ENCODE data around the gene USP47.

USP47 gene

DNA sequence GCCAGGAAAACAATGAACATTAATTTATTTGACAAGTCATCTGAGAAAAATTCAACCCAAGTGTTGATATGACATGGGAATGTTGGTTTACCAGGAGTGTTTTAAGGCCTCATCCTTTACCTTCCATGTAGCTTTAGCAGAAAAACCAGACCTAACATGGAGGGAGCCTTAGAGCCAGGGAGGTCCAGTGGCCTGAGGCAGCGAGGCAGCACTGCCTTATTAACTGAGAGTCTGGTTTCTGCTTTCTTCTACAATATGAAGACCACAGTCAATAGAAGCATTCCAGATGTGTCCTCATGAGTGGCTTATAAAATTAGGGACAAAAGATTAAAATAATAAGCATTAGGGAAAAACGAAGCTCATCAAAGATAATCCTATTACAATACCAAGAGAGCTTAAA is 105.1 kb downstream of the USP47 start:
- DNase-seq, result no peak

DNA sequence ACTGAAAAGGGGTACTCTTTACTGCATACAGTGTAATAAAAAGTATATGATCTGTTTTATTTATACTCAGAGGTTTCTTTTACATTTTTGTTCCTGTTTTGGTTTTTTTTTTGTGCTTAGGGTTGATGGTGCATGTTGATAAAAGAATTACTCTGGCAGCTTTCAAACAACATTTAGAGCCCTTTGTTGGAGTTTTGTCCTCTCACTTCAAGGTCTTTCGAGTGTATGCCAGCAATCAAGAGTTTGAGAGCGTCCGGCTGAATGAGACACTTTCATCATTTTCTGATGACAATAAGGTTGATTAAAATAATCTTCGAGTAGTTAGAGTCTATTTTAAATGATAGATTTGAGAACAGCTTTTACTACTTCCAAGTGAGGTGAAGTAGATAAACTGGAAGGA is 106.1 kb downstream of the USP47 start:
- no peak for DNase-seq

DNA sequence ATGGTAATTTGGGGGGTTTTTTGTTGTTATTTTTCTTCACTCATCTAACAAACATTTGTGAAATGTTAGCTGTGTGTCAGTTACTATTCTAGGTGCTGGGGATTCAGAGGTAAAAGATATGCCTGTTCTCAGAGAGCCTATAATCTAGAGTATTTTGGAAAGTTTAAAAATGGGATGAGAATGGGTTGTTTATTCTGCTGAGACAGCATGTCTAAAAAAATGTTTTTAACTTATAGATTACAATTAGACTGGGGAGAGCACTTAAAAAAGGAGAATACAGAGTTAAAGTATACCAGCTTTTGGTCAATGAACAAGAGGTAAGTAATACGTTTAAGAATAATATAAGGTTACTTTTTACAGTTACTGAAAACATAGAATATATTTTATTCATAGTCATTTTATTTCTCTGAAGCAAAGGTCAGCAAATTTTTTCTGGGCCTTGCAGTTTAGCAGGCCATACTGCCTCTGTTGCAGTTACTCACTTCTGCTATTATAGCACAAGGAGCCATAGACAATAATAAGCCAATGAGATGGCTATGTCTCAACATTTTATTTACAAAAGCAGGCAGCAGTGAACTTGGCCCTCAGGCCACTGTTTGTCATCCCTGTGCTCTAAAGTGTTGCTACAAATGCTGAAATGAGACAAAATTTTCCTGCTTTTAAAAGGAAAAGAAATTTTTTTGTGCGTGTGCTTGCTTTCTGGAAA is 106.6 kb downstream of the USP47 start:
- no peak for DNase-seq

DNA sequence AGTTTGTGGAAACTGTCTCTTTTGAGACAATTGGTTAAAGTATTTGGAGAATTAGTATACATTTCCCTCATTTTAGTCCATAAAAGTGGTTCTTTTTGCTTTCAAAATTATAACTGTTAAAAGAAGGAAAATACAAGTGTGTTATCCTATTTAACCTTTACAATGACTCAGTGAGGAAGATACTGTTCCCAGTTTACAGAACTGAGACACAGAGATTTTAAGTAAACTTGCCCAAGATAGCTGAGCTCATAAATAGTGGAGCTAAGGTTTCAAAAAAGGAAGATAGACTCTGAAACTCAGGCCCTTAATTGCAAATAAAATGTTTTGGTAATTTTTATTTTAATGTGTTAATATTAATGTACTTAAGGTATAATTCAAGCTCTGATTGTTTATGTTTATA is 107.7 kb downstream of the USP47 start:
- DNase-seq, result no peak

DNA sequence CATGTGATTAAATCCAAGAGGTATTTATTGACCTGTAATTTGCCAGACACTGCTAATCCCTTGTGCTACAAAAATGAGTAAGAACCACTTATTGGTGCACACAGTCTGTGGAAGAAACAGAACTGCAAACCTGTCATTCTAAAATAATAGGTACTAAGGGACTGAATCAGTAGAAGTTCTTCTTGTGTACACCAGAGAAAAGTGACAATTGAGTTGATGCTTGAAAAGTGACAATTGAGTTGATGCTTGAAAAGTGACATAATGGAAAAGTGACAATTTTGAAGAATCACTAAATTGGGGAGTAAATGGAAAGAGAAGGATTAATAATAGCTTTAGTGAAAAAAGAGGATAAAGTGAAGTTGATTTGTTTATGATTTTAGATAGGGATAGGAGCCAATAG is 110.3 kb downstream of the USP47 start:
- DNase-seq, result no peak

DNA sequence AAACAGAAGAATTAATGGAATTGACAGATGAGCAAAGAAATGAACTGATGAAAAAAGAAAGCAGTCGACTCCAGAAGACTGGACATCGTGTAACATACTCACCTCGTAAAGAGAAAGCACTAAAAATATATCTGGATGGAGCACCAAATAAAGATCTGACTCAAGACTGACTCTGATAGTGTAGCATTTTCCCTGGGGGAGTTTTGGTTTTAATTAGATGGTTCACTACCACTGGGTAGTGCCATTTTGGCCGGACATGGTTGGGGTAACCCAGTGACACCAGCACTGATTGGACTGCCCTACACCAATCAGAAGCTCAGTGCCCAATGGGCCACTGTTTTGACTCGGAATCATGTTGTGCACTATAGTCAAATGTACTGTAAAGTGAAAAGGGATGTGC is 114.2 kb downstream of the USP47 start:
- DNase-seq, result no peak

DNA sequence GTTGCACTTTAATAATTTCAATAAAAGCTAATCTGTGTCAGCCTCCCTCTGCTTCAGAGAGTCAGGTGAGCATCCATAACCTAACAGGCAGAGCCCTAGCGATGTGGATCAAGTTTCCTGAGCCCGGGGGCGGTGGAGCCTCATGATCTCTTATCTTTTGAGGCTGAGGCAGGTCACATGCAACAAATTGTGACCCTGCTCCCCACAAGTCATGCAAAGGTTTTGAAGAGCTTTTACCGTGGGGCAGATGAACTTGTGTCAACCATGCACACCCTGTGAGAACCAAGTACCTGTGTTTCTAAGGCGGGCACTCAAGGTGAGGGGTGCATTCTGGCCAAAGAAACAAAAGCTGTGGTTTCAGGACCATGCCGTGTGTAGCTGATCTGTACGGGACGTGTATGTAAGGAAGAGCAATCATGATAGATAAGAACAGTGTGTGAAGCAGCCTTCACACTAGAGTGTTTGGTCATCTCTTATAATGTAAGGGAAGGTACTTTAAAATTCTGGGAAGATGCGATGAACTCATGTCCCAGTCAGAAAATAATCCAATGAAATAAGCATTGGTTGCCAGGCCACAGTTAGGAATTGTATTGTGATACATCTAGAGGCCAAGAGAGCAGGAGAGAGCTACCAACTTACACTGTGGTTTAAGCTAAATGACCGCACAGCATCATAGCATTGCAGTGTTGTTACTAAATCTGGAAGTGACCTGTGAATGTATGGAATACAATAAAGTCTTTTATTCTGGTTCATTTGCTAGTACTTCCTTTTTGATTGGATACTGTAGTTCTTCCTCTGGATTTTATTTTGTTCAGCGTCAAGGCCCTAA is 116.8 kb downstream of the USP47 start:
- DNase-seq, result no peak

DNA sequence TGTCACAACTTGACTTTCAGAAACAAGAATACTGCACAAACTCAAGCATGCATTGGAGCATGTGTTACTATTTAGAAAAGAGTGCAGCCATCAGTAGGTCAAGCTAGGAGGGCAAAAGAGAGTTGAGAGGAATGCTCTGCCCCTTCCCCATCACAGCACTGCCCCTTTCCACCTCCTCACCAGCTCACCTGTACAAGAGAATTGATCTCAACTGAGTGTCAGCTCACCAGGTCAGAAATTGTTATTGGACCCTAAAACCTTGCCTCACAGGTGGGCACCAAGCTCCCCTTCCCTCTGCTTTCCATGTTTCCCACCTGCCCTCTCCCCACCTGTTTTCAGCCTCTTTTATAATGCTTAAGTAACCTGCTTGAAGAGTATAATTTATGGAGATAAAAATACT is 117.8 kb downstream of the USP47 start:
- DNase-seq, result no peak

DNA sequence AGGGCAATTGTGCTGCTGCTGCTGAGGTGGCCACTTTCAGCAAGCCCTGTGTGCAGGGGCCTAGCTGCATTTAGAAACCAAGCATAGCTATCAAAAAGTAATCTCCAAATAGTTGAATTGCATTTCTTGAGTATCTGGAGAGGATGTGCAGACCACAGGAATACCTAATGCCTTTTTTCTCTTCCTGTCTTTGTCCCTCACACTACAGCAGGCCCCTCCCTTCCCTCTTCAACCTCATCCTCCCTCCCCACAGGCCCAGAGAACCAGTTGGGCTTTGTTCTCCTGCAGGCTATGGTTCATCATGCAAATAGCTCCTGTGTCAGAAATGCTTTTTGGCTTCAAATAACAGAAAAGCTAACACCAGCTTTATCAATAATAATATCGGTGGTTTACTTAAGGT is 118.9 kb downstream of the USP47 start:
- DNase-seq, result no peak

DNA sequence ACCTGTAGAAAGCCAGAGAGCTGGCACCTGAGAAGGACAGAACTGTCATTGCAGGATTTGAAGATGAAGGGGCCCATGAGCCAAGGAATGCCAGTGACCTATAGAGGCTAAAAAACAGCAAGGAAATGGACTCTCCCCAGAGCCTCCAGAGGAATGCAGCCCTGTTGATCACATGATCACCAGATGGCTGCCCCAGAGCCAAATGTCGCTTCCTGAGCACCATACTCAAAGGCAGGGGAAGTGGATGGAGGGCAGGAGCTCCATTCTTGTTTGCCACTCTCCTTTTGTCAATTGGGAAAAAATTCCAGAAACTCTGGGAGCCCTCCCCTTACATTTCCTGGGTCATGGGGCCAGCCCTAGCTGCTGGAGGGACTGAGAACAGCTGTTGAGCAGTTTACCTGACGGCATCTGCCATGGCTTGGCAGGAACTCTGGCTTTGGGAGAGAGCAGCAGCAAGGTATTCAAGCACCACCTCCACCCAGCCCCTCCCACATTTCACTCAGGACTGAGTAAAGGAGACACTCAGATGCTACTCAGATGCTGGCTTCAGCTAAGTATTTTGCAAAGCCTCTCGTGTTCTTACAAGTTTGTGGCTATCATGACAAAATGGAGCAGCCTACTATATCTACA is 119.7 kb downstream of the USP47 start:
- no peak for DNase-seq

DNA sequence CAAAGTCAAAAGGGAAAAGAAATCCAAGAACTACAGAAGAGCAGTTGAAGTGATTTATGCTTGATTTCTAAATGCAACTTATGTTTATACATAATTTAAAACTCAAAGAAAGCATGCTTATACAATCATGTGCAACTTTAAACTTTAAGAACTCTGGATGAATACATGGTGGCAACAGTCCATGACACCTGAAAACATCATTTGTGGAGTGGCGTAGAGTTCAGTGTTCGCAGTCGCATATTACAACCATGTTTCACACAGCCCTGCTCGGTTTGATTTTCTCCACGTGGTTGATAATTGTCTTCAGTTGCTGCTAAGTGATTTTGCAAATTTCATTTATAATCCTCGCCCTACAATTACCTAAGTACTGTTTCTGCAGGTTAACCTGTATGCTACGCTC is 121.3 kb downstream of the USP47 start:
- no peak for DNase-seq

DNA sequence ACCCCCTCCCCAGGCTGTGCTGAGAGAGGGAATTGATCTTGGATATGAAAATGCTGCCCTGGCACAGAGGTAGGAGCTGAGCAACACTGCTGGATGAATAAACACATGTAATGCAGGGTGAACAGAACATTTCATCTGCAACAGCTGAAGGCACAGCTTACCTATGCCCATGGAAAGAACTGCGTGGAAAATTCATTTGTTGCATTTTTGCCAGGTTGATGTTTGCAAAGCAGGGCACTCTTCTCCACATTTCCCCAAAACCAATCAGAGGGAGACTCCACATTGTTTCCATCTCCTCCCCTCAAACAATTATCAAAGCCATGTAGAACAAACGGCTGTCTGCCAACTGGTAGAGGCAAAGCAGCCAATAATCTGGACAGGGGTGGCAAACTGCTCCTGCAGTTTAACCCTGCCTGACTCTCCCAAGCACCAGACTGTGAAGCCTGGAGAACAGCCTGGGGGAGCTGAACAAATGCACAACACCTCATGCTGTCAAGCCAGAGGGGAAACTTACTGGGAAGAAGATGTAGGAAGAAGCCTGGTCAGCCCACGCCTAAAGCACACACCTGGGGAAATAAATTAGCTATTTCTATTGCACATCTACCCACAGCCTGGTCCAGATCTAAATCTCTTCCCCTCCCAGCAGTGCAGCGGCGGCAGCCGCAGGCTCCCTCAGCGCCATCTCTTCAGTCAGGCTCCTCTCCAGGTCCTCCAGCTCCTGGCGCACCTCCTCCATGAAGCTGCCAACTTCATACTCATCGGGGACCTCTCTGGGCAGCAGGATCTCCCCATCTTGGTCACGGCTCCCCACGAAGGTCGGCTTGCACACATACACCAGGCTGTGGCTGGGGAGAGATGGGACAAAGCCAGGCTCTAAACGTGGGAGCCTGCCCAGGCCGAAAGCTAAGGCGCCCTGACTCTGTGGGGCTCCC is 122.3 kb downstream of the USP47 start:
- DNase-seq, result no peak

DNA sequence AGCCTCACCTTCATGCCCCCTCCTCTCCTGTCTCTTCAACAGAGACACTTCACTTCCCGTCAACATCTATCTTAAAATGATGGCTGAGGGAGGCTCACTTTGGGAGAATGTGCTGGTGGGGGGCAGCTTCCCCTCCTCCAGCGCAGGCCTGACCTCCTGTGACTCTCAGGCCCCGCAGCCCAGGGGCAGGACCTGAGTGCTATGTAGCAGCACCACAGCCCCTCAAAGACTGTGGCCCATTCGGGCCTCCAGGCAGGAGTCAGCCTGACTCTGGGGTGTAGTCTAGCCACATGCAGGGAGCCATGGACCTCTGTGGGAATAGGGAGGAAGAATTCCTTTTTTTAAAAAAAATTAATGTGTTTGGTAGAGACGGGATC is 123.0 kb downstream of the USP47 start:
- DNase-seq, result no peak

DNA sequence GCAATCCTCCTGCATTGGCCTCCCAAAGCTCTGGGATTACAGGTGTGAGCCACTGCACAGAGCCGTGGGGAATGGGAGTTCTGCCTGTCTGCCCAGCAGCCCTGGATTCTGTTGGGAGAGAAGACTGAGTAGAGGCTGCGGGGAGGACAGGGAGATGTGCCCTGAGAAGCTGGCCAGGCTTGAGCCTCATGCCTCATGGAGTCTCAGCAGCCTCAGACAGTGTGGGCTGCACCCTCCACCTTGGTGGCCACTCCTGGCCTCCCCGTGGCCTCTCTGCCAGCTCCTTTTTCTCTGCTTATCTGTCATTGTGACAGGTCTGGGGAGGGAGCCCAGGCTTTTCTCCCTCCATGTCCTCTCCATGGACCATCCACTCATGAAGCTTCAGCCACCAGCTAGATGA is 123.4 kb downstream of the USP47 start:
- no peak for DNase-seq

DNA sequence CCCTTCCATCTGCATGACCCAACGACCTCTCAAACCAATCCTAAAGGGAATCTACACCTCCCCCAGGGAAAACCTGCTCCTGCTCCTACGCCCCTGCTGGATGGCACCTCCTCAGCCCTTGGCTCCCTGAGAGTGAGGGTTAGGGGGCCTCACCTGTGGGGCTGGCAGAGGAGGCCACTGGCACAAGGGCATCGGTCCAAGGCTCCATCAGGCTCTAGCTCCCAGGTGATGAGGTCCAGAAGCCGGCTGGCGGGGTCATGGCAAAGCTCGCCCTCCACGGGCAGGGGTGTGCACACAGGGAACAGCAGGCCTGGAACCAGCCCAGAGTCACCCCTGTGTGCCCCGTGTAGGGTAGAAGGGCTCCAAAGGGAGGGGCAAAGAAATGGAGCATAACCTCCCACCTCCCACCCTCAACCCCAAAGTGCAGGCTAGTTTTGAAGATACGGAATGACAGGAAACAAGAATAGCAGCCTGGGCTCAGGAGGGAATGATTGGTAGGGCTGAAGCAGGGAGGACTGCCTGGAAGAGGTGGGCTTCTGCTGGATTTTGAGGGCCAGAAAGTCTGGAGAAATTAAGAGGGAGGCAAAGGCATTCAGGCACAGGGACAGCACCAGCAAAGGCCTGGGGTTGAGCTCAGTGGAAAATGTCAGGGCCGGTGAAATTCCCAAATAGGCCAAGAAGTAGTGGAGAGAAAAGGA is 124.0 kb downstream of the USP47 start:
- DNase-seq, result no peak

DNA sequence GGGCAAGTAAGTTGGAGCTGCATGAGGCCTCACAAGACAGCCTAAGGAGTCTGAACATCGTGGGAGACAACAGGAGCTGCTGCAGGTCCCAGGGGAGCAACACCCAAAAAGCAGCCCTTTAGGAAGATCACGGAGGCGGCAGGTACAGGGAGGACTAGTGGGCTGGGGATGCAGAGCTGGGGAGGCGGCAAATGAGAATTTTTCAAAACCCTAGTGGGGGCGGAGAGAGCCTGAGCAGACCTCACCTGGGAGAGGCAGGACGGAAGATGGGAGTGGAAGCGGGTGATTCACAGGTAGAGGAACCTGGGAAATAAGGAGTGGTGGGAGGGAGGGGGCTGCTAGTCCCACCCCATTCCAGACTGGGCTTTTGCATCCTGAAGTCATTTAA is 124.6 kb downstream of the USP47 start:
- no peak for DNase-seq

DNA sequence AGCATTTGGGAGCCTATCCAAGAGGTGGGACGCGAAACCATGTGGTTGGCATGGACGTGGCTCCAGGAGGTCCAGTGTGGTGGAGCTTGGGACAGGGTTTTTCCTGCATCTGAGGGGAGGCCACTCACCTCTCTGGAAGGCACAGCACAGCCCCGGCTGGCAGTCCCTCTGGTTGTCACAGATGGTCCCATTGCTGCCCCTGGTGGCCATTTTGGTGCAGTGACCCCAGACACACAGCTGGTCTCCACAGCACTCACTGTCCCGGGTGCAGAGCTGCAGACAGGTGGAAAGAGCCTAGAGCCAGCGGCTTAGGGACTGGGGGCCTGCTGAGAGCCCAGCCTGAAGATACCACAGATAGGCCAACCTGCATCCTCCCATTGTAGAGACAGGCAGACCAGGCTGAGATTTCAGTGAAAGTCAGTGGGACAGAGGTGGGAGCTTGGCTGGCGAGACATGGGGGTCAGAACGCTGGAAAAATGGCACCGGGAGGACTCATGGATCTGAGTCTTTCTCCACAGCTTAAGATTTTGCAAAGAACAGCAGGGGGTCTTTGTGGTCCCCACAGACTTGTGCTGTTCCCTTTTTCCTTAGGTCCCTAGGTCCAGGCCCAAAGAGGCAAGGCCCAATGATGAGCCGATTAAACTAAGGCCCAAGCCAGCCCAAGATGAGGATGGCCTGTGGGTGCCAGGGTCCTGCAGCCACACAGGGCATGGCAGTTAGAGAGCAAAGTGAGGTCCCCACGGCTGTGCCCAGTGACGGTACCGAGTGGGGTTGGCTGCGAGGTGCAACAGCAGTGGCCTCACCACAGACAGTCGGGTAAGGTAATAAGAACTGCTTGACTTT is 125.3 kb downstream of the USP47 start:
- DNase-seq, result peak in 1 of 2 experiments; percentile 64

DNA sequence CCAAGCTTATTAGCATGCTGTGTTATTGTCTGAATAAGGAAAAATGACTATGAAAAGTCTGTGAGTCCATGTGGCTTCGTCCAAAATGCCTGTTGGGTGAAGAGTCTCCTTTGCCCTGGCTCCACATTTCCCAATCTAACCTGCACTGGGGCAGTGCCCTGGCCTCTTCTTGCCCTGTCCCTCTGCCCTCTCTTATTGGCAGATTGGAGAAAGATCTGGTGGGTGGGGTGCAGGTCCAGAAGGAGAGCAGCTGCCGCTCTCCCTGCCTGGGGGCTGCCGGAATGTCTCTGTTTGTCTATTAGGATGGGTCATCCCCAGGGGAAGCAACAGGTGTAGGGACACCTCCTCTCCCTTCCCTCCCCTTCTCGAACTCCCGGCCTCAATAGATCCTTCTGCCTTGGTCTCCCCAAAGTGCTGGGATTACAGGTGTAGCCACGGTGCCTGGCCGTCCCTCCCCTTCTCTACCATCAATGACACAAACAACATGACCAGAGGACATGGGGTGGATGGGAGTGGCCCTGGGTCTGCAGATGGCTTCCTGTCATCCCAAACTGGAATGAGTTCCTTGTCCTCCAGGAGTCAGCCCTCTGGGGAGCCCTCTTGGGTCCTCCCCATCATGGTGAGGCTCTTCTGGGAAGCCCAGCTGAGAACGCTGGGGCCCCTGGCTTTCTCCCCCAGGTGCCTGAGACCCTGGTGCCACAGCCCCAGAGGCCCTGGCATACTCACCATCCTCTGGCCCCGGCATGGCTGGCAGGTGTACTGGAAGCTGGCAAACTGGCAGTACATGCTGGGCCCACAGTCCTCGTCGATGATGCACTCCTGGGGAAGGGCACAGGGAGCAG is 126.1 kb downstream of the USP47 start:
- no peak for DNase-seq

DNA sequence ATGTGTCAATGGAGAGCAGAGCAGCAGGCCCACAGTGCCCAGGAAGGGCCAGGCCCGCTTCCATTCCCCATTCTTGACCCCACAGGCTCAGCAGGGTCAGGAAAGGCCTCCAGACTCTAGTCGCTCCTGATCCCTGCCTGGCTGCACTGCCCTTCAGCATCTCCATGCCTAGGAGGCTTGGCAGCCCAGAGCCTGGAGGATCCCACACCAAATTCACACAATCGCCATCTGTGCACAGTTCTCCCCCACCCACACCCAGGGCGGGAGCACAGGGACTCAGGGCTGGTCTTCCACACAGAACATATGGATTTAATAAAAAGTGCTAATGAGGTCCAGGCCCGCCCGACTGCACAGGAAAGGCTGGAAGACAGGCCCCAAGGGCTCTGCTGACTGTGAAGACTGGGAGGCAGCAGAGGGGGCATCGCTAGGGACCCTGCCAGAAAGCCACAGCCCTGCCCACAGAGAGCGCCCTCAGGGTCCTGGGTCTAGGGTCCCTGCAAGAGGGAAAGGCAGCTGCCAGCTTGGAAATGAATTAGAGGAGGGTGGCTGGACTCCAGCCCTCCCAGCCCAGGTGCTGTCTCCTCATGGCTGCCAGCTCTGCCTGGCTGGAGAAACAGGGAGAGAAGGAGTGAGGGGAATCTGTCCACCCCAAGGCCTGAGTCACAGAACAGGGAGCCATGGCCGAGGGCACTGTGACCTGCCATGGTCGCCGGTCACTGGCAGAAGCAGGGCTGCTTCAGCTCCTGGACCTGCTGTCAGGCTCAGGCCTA is 126.9 kb downstream of the USP47 start:
- no peak for DNase-seq

All from SW 1271 (cell line).